GM23248 (cell line): ENCODE measurements around the gene BCL6.

Experiments used
- EZH2 ChIP-seq: fragments of 200-600 bp; sonication (generic); IDR thresholded peaks from 2 replicates; pipeline ENCODE4 v1.6.1; 2018; ENCODE audit warnings: antibody characterized with exemption, mild to moderate bottlenecking; ENCODE audit not compliant: insufficient read depth, poor library complexity, severe bottlenecking
- EZH2phosphoT487 ChIP-seq: fragments of 200-600 bp; sonication (generic); IDR thresholded peaks from 2 replicates; pipeline ENCODE4 v1.6.1; 2018; ENCODE audit warnings: antibody characterized with exemption, moderate library complexity, mild to moderate bottlenecking, low read depth; ENCODE audit not compliant: insufficient read depth

DNA sequence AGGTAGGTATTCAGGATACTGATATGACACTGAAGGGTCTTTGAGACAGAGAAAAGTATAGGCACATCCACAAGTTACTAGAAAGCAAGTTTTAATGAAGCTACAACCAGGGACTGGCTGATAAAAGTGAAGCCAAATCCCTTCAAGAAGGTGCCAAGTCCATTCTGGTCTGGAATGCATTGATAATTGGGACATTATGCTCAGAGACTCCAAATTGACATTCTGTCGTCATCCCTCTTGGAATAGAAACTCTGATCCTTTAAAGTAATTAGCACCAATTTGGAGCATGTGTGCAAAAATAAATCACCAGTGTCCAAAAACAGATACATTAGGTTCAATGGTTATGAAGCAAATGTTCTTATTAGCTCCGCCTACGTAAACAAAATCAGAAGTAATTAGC is 47.3 kb upstream of the BCL6 start:
- no peak for TF ChIP-seq EZH2phosphoT487
- no peak for TF ChIP-seq EZH2
